ENCODE data around the gene GDI1. TPM values are rescaled to one million over a fixed set of nuclear protein-coding genes. Genes with fewer than 3 reads are reported as not detected.

Gene GDI1
- total RNA-seq, 1 donor from 2014 or later = 177 TPM

GRCh38 chrX:154404625-154405192 is 32.2 kb upstream of the GDI1 start:
- intact Hi-C loops (cut with DNase I) = no loop called here
- ATAC-seq (no peak), DNase-seq (ENCODE audit: low spot score) (no peak)

- DNase-seq (ENCODE audit: low spot score) = no peak
- no peak for ATAC-seq
- intact Hi-C loops (cut with DNase I) = no loop called here
Observed at GRCh38 chrX:154408659-154409221, 28.2 kb upstream of the GDI1 start.

- intact Hi-C loops (cut with DNase I) = no loop called here
- ATAC-seq = peak; percentile 62
- DNase-seq (ENCODE audit: low spot score) = peak; percentile 85
Observed at GRCh38 chrX:154409222-154409871, 27.6 kb upstream of the GDI1 start, which contains the start of gene DNASE1L1. DNASE1L1 (minus strand) TSS chrX:154409254; CDS start chrX:154405568, 3,686 bp downstream.

GRCh38 chrX:154411981-154412340 is 25.0 kb upstream of the GDI1 start:
- ATAC-seq (peak; percentile 80), DNase-seq (ENCODE audit: low spot score) (peak; percentile 79)
- intact Hi-C loops (cut with DNase I) = no loop called here

GRCh38 chrX:154412468-154412867 is 24.5 kb upstream of the GDI1 start:
- ATAC-seq (peak; percentile 27), DNase-seq (ENCODE audit: low spot score) (no peak)
- intact Hi-C loops (cut with DNase I) = no loop called here

- intact Hi-C loops (cut with DNase I) = no loop called here
- ATAC-seq (no peak), DNase-seq (ENCODE audit: low spot score) (no peak)
Observed at GRCh38 chrX:154413142-154413541, 23.8 kb upstream of the GDI1 start.

GRCh38 chrX:154417157-154417556 is 19.8 kb upstream of the GDI1 start:
- ATAC-seq (no peak), DNase-seq (ENCODE audit: low spot score) (no peak)
- intact Hi-C loops (cut with DNase I) = no loop called here

GRCh38 chrX:154419189-154419588 is 17.8 kb upstream of the GDI1 start:
- ATAC-seq (no peak), DNase-seq (ENCODE audit: low spot score) (no peak)
- intact Hi-C loops (cut with DNase I) = no loop called here

- ATAC-seq = peak; percentile 21
- DNase-seq (ENCODE audit: low spot score) = no peak
- intact Hi-C loops (cut with DNase I) = no loop called here
Observed at GRCh38 chrX:154419688-154420401, 17.1 kb upstream of the GDI1 start.

GRCh38 chrX:154420402-154420756 is 16.6 kb upstream of the GDI1 start:
- ATAC-seq (peak; percentile 10), DNase-seq (ENCODE audit: low spot score) (no peak)
- intact Hi-C loops (cut with DNase I) = no loop called here

- ATAC-seq = no peak
- intact Hi-C loops (cut with DNase I) = no loop called here
- no peak for DNase-seq (ENCODE audit: low spot score)
Observed at GRCh38 chrX:154426916-154427770, 9.8 kb upstream of the GDI1 start.

- DNase-seq (ENCODE audit: low spot score) (peak; percentile 94), ATAC-seq (peak; percentile 98)
- intact Hi-C loops (cut with DNase I) = no loop called here
Observed at GRCh38 chrX:154428176-154429171, 8.5 kb upstream of the GDI1 start, which contains the start of gene ATP6AP1. ATP6AP1 (plus strand) TSS chrX:154428677; CDS start chrX:154428693, 16 bp downstream.

GRCh38 chrX:154429711-154430110 is 7.2 kb upstream of the GDI1 start:
- intact Hi-C loops (cut with DNase I) = no loop called here
- no peak for DNase-seq (ENCODE audit: low spot score)
- no peak for ATAC-seq

GRCh38 chrX:154430479-154430878 is 6.5 kb upstream of the GDI1 start:
- no peak for ATAC-seq
- no peak for DNase-seq (ENCODE audit: low spot score)
- intact Hi-C loops (cut with DNase I) = no loop called here

GRCh38 chrX:154430916-154431315 is 6.0 kb upstream of the GDI1 start:
- DNase-seq (ENCODE audit: low spot score) (no peak), ATAC-seq (no peak)
- intact Hi-C loops (cut with DNase I) = no loop called here

- no peak for ATAC-seq
- intact Hi-C loops (cut with DNase I) = no loop called here
- no peak for DNase-seq (ENCODE audit: low spot score)
Observed at GRCh38 chrX:154431341-154431740, 5.6 kb upstream of the GDI1 start.

- no peak for DNase-seq (ENCODE audit: low spot score)
- no peak for ATAC-seq
- intact Hi-C loops (cut with DNase I) = no loop called here
Observed at GRCh38 chrX:154432210-154432609, 4.7 kb upstream of the GDI1 start.

GRCh38 chrX:154433605-154434004 is 3.3 kb upstream of the GDI1 start:
- intact Hi-C loops (cut with DNase I) = no loop called here
- ATAC-seq = no peak
- DNase-seq (ENCODE audit: low spot score) = no peak

All from sciatic nerve (tissue), 2 donors.